HUDEP-2 (cell line): ENCODE data around the gene NUDT4.

Experiments used
- DNase-seq, 76 experiments: peaks; one replicate each; lab custom pipeline; 2025; ENCODE audit not compliant: unreplicated experiment in 76 of 76; lab: John Stamatoyannopoulos, UW

NUDT4 gene

DNA sequence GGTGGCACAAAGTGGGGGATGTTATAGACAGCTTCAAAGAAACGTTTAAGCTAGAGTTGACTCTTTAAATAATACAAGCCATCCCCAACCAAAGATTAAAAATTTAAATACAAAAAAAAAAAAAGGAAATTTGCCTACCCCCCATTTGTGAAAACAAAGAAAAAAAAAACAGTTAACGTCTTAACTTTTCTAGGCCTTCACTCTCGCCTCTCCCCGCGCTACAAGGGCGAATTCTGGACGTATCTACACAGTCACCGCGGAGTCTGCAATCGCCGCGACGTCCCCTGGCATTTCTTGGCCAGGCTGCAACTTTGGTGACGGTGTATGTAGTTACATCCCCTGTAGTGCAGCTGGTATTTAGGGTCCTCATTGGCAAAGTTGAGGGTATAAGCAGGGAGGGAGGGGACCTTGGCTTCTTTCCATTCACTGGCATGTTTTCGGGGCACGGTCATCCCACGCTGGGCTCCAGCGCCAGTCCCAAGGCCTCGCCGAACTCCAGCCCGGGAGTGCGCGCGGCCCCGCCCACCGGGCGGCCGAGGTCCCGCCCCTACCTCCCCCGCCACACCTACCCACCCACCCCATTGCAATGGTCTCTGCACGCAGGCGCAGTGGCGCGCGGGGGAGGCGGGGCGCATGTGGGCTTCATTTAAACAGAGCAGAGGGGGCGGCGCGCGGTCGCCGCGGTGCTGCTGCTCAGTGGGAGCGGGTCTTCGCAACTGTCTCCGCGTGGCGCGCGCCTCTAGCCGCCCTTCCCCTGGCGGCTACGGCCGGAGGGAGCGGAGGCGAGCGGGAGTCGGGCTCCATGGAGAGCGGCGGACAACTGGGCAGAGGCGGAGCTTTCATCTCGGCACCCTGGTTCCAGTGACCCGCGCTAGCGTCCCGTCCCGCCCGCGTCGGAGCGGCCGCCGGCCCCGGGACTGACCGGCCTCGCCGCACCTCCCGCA, at the start of gene NUDT4:
NUDT4 (plus strand) TSS at position 674 of the 944 bp plus-strand sequence. CDS start 398 bp downstream, outside the sequence.
- peak in 75 of 76 experiments; percentile 61 to 97 (median 93) for DNase-seq

DNA sequence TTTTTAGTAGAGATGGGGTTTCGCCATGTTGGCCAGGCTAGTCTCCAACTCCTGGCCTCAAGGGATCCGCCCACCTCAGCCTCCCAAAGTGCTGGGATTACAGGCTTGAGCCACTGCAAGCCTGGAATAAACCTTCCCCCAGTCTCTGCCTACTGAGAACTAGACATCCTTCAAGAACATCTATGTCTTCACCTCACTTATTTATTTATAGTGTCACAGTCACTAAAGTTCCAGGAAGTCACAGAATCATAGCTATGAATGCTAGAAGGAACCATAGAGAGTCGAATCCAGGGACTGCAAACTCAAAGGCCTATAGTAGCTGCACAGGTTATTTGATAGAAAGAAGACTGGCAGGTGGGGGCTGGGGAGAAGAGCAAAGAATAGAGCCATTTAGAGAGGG, 44.7 kb upstream of the NUDT4 start:
- DNase-seq: no peak

DNA sequence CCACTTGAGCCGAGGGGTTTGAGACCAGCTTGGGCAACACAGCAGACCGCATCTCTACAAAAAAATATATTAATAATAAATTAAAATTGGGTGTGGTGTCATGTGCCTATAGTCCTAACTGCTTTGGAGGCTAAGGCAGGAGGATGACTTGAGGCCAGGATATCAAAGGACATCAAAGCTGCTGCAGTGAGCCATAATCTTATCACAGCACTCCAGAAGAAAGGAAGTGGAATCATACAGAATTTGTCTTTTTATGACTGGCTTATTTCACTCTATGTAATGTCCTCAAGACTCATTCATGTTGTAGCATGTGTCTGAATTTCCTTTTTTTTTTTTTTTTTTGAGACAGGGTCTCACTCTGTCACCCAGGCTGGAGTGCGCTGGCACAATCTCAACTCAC, 43.9 kb upstream of the NUDT4 start:
- DNase-seq: peak in 11 of 76 experiments; percentile 3 to 39 (median 19)

DNA sequence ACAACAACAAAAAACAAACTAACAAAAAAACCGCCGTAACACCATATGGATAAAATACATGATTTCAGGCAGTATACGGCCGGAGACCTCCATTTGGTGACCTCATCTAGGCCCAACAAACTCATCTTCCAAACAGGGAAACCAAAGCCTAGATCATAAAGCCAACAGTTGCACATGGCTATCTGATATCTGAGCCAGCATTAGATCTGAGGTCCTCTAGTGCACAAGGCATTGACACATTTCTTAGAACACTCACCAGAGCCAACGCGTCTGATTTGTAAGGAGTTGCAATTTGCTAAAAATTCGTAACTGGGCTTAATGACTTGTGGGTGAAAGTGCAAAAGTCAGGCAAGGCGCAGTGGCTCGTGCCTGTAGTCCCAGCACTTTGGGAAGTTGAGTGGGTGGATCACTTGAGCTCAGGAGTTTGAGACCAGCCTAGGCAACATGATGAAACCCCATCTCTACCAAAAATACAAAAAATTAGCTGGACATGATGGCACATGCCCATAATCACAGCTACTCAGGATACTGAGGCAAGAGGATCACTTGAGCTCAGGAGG, 42.0 kb upstream of the NUDT4 start:
- DNase-seq: no peak

DNA sequence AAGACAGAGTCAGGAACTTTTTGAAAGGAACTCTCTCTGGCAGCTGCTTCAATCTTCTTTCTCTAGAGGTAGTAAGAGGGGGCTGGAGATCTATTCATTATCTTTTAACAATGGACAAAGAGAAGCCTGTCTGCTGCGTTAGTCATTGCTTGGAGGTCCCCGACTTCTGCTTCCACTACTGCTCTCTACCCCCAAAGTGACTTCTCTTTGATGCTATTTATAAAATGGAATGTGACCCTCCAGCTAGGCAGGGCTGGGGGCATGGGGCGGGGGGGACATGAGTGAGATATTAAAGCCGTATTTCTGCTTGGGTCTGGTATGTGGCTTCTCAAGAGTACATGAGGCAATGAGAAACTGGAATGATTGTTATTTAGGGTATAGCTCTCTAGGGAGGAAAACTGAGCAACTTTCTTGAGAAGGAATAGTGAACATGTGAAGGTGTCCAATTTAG, 41.4 kb upstream of the NUDT4 start:
- no peak for DNase-seq

DNA sequence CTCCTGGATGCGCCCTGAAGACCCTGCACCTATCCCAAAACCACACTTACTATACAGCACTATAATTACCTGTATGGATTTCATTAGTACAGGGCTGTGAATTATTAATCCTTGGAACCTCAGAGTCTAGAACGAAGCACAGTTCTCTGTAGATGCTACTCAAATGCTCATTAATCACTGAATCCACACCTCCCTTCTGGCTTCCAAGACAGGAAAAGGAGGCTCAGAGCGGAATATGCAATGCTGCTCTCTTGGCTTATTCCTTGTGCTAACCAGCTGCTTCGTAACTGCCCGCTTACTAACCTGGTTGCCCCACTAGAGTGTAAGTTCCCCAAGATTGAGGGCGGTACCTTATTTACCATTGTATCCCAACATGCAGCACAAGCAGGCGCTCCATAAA, 39.1 kb upstream of the NUDT4 start:
- DNase-seq: no peak

DNA sequence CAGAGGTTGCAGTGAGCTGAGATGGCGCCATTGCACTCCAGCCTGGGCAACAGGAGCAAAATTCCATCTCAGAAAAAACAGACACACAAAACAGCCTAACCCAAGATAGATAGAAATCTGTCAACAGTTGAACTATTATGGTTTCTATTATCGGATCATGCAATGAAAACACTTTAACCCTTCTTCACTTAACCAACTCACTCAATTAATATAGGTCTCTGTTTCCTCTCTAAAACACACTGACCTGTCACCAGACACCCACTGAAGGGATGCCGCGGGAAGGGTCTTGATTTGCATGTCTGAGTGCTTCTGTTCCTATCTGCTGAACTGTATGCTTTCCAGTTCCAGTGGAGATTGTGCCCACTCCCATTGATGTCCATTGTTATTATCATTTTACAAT, 38.0 kb upstream of the NUDT4 start:
- no peak for DNase-seq

DNA sequence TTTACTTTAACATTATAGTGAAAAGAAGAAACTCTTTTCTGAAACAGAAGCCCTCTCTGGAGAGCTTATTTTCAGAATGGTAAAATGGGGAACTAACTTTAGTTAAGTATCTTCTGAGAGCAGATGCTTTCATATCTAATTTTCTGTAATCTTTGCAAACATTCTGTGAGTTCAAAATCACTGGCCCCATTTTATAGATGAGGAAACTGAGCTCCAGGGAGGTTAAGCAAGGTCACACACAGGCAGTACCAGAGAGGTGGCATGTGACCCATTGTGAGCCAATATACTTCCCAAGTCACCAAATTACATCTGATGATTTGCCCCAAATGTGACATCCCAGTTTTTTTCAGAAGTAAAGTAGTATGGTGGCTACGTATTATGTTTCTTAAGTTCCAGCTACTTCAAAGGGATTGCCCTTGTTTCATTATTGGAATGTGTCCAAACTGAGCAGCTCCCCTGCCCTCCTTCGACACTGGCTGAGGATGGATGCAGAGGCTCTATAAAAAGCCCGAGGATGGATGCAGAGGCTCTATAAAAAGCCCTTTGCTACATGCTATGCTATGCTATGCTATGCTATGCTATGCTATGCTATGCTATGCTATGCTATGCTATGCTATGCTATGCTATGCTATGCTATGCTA, 36.2 kb upstream of the NUDT4 start:
- peak in 7 of 76 experiments; percentile 4 to 45 (median 24) for DNase-seq

DNA sequence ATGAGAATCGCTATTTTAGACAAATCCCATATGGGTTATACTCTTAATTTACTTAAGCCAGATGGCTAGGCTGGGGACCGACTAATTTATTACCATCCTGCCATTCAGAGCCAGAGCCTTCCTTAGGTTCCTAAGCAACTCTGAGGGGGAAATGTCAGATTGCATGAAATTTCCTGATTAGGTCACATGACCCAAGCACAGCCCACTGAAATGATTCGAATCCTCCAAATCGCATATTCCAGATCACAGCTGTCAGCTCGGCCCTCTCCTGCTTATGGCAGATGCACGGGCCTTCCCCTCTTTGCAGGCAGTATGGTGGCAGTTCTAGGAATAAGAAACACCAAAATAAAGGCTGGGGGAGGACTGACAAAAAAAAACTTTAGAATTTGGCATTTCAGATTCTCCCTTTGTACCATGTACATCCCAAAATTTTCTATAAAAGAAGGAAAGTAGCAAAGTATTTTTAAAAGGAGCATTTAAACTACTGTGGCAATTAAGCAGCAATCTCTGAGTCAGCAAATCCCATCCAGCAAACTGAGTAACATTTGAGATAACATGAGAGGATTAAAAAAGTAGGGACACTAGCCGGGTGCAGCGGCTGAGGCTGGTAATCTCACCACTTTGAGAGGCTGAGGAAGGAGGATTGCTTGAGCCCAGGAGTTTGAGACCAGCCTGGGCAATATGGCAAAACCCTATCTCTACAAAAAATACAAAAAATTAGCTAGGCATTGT, 30.5 kb upstream of the NUDT4 start:
- DNase-seq: no peak

DNA sequence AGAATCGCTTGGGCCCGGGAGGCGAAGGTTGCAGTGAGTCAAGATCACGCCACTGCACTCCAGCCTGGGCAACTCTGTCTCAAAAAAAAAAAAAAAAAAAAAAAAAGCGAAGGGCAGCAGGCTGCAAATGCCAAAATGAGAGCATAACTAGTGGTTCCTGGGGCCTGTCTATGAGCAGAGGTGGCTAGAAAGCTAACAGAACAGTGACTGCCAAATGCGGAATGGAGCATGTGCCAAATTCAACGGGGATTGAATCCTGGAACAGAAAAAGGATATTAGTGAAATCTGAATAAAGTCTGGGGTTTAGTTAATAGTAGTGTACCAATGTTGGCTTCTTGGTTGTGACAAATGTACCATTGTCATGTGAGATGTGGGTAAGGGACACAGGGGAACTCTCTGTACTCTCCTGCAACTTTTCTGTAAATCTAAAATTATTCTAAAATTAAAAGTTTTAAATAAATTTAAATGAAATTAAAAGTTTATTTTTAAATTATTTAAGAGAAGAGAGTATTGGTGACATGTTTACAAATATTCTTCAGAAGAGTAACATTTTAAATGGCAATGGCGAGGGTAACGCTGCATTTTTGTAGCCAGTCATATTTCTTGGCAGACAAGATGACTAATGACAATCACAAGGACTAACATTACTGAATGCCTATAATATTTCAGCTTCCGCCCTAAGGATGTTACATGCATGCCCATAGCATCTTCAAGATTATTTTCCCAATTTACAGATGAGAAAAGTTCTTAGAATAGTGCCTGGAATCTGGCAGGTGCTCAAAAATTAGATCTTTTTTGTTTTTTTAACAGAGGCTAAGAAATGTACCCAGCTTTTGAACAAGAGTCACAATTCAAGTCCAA, 28.9 kb upstream of the NUDT4 start:
- DNase-seq: no peak

DNA sequence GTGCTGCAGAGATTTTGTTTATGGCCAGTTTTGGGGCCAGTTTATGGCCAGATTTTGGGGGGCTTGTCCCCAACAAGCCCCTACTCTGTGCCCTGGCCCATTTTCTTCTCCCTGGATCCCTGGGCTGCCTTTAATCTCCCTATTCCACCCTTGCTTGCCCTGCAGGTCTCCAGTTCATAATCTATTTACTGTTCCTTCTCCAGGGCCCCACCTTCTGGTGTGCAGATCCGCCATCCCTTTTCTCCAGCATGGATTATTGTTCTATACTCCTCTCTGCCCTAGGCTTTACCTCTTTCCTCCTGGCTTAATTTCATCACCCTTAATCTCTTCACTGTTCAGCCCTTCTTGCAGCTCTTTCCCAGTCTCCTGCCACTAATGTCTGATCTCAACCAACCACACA, 26.0 kb upstream of the NUDT4 start:
- no peak for DNase-seq

DNA sequence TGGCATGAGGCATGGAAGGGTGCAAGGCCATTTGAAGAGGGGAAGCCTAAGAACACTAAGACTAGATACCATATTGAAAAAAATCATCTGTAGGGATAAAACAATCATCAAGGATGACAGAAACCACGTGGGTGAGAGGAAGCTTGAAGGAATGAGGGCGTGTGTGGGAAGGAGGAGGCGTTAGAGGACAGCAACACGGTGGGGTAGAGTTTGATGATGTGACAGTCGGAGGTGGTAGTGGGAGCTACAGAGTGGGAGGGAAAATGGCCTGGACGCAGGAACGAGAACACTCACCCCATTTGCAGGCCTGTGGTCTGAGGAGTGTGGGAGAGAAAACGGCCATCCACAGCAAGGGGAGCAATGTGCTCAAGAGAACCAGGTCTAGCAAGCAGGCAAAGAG, 25.4 kb upstream of the NUDT4 start:
- DNase-seq: no peak

DNA sequence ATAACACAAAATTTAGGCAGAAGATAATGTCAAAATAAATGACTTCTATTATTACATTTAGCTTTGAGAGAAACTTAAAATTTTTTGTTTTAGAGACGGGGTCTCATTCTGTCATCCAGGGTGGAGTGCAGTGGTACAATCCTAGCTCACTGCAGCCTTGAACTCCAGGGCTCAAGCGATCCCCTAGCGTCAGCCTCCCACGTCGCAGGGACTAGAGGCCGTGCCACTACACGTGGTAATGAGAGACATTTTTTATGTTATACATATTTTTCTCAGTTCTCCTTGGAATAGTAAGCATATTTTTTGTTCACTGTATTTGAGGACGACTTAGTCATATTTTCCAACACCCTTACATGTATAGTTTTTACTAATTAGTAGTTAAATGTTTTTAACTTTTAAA, 21.5 kb upstream of the NUDT4 start:
- DNase-seq: no peak

DNA sequence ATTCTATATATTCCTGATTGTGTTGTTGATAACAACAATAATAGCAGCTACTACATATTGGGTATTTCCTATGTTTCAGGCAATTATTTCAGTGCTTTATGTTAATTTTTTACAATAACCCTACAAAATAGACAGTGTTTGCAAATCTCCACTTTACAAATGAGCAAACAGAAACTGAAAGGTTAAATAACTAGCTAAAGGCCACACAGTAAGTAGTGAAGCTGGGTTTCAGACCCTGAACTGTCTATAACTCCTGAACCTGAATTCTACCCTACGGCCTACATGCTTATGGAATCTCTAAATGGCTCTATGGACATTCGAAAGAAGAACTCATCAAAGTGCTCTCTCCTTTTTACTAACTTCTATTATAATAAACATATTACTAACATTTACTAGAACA, 19.7 kb upstream of the NUDT4 start:
- DNase-seq: no peak

DNA sequence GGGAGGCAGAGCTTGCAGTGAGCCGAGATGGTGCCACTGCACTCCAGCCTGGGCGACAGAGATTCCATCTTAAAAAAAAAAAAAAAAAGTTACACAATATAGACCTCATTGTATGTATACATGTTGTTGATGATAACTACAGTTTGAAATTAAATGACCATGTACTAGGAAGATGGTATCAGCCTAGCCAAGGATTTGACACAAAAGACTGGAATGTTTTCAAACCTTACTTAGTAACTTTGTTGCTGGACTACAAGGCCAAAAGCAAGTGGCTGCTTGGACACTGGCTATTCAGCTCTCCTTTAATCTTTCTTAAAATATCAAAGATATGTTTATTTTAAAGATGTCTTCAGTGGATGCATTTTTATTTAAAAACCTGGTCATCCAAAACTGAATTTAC, 18.9 kb upstream of the NUDT4 start:
- DNase-seq: no peak

DNA sequence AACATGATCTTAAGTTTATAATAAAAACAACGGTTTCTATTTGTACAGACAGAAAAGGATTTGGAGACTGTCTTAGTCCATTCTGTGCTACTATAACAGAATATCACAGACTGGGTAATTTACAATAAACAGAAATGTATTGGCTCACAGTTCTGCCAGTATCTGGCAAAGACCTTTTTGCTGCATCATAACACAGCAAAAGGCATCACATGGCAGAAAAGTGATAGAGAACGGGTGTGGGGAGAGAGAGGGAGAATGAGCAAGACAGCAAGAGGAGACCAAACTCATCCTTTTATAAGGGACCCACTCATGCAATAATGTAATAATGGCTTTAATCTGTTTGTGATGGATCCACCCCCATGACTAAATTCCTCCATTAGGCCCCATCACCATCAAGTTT, 17.0 kb upstream of the NUDT4 start:
- peak in 19 of 76 experiments; percentile 3 to 53 (median 26) for DNase-seq

DNA sequence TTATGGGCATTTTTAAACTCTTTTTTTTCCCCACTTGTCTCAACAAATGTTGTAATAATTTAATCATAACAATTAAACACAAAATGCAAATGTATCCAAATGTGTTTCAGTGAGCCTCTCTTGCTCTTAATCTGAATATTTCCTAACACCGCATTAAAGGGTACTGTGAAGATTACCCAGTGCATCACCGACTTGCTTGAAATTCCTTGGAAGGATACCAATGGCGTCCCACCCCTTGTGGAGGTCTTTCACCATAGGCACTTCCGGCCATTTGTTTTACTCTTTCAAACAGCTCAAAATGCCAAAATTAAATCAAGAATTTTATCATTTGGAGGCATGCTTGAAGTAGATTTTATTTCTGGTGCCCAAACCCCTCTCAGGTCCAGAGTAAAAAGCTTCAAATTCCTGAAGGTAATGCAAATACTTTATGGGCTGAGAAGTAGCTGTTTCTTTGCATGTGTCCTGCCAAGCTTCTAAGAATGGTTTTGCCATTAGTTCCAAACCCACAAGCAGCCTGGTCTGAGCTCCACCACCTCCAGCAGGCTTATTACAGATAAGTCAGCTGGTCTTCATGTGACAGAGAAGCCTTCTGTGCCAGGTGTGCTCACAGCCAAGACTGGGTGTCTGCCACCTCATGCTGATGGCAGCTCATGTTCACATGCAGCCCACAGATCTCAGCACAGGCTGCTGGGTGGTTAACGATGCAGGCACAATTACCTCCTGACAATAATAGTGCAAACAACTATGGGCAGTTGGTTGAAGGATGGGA, 16.4 kb upstream of the NUDT4 start:
- peak in 60 of 76 experiments; percentile 6 to 69 (median 40) for DNase-seq

DNA sequence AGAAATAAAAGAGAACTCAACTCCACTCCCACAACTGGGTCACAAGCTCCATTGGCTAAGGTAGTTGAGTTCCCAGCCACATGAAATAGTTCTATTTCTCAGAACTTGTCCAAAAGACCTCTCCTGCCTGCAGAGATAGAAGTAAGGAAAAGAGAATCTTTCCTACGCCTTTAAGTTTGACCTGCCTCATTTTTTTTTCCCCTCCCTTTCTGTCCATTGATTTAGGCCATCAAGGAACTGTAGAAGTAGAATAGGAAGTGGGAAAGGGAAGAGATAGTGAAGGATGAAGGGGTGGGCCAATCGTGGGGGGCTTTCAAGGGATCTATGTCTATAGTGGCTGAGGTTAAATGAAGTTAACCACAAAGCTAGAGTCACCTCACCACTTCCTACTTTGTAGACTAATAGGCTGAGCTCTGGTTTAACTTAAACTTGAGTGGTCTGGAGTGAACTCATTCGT, 13.9 kb upstream of the NUDT4 start:
- no peak for DNase-seq
